IMR-90 (cell line): ENCODE measurements around the gene TIMM44. TPM values are rescaled to one million over a fixed set of nuclear protein-coding genes. Genes with fewer than 3 reads are reported as not detected.

Source experiments
- ATAC-seq: fragments of 200-7000 bp; cut with Tn5 transposase; 2 replicates; pipeline ENCODE4 v1.9.1; 2020; ENCODE audit warnings: low read depth, mild to moderate bottlenecking, moderate library complexity
- BruUV-seq: library from RNA; stranded (reverse); fragments of 400-500 nt; replicated peaks from 2 replicates; lab custom pipeline; 2021; lab: Mats Ljungman, UMichigan
- CTCF ChIA-PET: fragments of 300-600 bp; formaldehyde crosslinking; extraction: SDS; loops from one replicate; lab custom pipeline; 2021; ENCODE audit warnings: antibody characterized with exemption; lab: Yijun Ruan, JAX
- POLR2A ChIA-PET: fragments of 300-600 bp; sonication (Branson Sonifier 250); formaldehyde crosslinking; loops from one replicate; lab custom pipeline; 2022; ENCODE audit warnings: antibody characterized with exemption; ENCODE audit not compliant: unreplicated experiment; lab: Charles Lee
- DNase-seq: peaks from one replicate; pipeline ENCODE4 v3.0.0; 2013
- H2AFZ ChIP-seq: replicated peaks from 2 replicates; pipeline ENCODE3; 2013; ENCODE audit warnings: low read length, mild to moderate bottlenecking; ENCODE audit not compliant: poor library complexity
- H2AK5ac ChIP-seq: 2 replicates; pipeline ENCODE4 v1.6.1; 2013; ENCODE audit warnings: low read depth, low read length, inconsistent platforms
- H2AK9ac ChIP-seq: replicated peaks from 2 replicates; pipeline ENCODE3; 2013; ENCODE audit warnings: mild to moderate bottlenecking, low read depth, low read length, moderate library complexity; ENCODE audit not compliant: poor library complexity
- H2BK120ac ChIP-seq: 2 replicates; pipeline ENCODE4 v1.6.1; 2013; ENCODE audit warnings: low read depth, low read length, inconsistent platforms
- H2BK15ac ChIP-seq: 3 replicates; pipeline ENCODE4 v1.6.1; 2013; ENCODE audit warnings: low read depth, low read length, inconsistent platforms
- H2BK20ac ChIP-seq: 2 replicates; pipeline ENCODE4 v1.6.1; 2013; ENCODE audit warnings: low read depth, mild to moderate bottlenecking, inconsistent platforms, low read length, moderate library complexity
- H2BK5ac ChIP-seq: 2 replicates; pipeline ENCODE4 v1.6.1; 2013; ENCODE audit warnings: mild to moderate bottlenecking, low read depth, low read length, inconsistent platforms; ENCODE audit not compliant: poor library complexity, severe bottlenecking
- H3K14ac ChIP-seq: replicated peaks from 2 replicates; pipeline ENCODE4 v1.6.1; 2013; ENCODE audit warnings: low read depth, low read length, inconsistent platforms
- H3K18ac ChIP-seq: 2 replicates; pipeline ENCODE4 v1.6.1; 2013; ENCODE audit warnings: low read depth, low read length, control low read depth
- H3K23ac ChIP-seq: 2 replicates; pipeline ENCODE4 v1.6.1; 2013; ENCODE audit warnings: low read depth, low read length, inconsistent platforms
- H3K27ac ChIP-seq: 2 replicates; pipeline ENCODE4 v1.5.1; 2013; ENCODE audit warnings: mild to moderate bottlenecking, control low read depth, low read length; ENCODE audit not compliant: insufficient read depth
- H3K27me3 ChIP-seq: 2 replicates; pipeline ENCODE4 v1.6.1; 2013; ENCODE audit warnings: low read length; ENCODE audit not compliant: control insufficient read depth, insufficient read depth
- H3K36me3 ChIP-seq: 2 replicates; pipeline ENCODE4 v1.6.1; 2013; ENCODE audit warnings: low read length, mixed read lengths; ENCODE audit not compliant: control insufficient read depth, insufficient read depth
- H3K4ac ChIP-seq: 2 replicates; pipeline ENCODE4 v1.6.1; 2013; ENCODE audit warnings: low read depth, low read length, inconsistent platforms
- H3K4me1 ChIP-seq: 2 replicates; pipeline ENCODE4 v1.6.1; 2013; ENCODE audit warnings: low read length, mixed read lengths; ENCODE audit not compliant: control insufficient read depth, insufficient read depth
- H3K4me2 ChIP-seq: 2 replicates; pipeline ENCODE4 v1.6.1; 2013; ENCODE audit warnings: low read depth, mild to moderate bottlenecking, control low read depth, low read length, moderate library complexity
- H3K4me3 ChIP-seq: 2 replicates; pipeline ENCODE4 v1.5.1; 2013; ENCODE audit warnings: low read depth, mild to moderate bottlenecking, control low read depth, low read length, moderate library complexity; ENCODE audit not compliant: insufficient read depth
- H3K56ac ChIP-seq: 2 replicates; pipeline ENCODE4 v1.6.1; 2013; ENCODE audit warnings: low read length, inconsistent platforms; ENCODE audit not compliant: insufficient read depth; ENCODE audit errors: extremely low read depth
- H3K79me1 ChIP-seq, 2 experiments: 2 replicates each; pipeline ENCODE4 v1.6.1; 2013; ENCODE audit warnings: low read length in 2 of 2, inconsistent platforms in 1 of 2, low read depth in 1 of 2
- H3K9ac ChIP-seq: 2 replicates; pipeline ENCODE4 v1.6.1; 2013; ENCODE audit warnings: low read depth, low read length, control low read depth
- H3K9me1 ChIP-seq: 2 replicates; pipeline ENCODE4 v1.6.1; 2013; ENCODE audit warnings: low read length, inconsistent platforms; ENCODE audit not compliant: insufficient read depth
- H3K9me3 ChIP-seq: 2 replicates; pipeline ENCODE4 v1.6.1; 2013; ENCODE audit warnings: low read length; ENCODE audit not compliant: control insufficient read depth, insufficient read depth
- H4K20me1 ChIP-seq: 2 replicates; pipeline ENCODE4 v1.6.1; 2013; ENCODE audit warnings: low read length, inconsistent platforms; ENCODE audit not compliant: insufficient read depth
- H4K5ac ChIP-seq: 2 replicates; pipeline ENCODE4 v1.6.1; 2013; ENCODE audit warnings: mild to moderate bottlenecking, low read depth, low read length, control low read depth
- H4K8ac ChIP-seq, 2 experiments: 2 replicates each; pipeline ENCODE4 v1.6.1; 2013; ENCODE audit warnings: low read depth in 2 of 2, low read length in 2 of 2, control low read depth in 1 of 2, inconsistent platforms in 1 of 2
- H4K91ac ChIP-seq: 2 replicates; pipeline ENCODE4 v1.6.1; 2013; ENCODE audit warnings: low read depth, low read length, inconsistent platforms; ENCODE audit not compliant: insufficient read depth
- BHLHE40 ChIP-seq: fragments of 150-350 bp; IDR thresholded peaks from 2 replicates; pipeline ENCODE4 v1.6.1; 2016; ENCODE audit warnings: mild to moderate bottlenecking, low read depth, low read length
- CHD1 ChIP-seq: IDR thresholded peaks from 2 replicates; pipeline ENCODE4 v1.6.1; 2012; ENCODE audit warnings: low read depth, low read length, improper control_type of control experiment
- MXI1 ChIP-seq: IDR thresholded peaks from 2 replicates; pipeline ENCODE4 v1.6.1; 2012; ENCODE audit warnings: low read depth, mild to moderate bottlenecking, low read length, moderate library complexity, borderline replicate concordance
- POLR2A ChIP-seq: IDR thresholded peaks from 2 replicates; pipeline ENCODE4 v1.6.1; 2012; ENCODE audit warnings: mild to moderate bottlenecking, low read depth, low read length
- RFX5 ChIP-seq: IDR thresholded peaks from 2 replicates; pipeline ENCODE4 v1.8.0; 2012; ENCODE audit warnings: low read depth, mild to moderate bottlenecking, low read length, moderate library complexity
- SMC3 ChIP-seq: fragments of 150-350 bp; IDR thresholded peaks from 2 replicates; pipeline ENCODE4 v1.6.1; 2016; ENCODE audit warnings: low read depth, mild to moderate bottlenecking, antibody characterized with exemption, low read length, moderate library complexity
- WGBS, 2 experiments: methylation state at CpG; one replicate each; pipeline versions ENCODE4 v1.1.5 to v1.1.7; 2013; ENCODE audit warnings: missing lambda C conversion rate in 2 of 2; ENCODE audit not compliant: insufficient read length in 1 of 2; ENCODE audit errors: extremely low coverage in 2 of 2; 5-methylcytosine and 5-hydroxymethylcytosine counted together
- dilution Hi-C: fragments of 300-500 bp; cut with HindIII; formaldehyde crosslinking; loops from one replicate; pipeline ENCODE4 v1.14.3; 2018; ENCODE audit warnings: low sequenced_read_pairs; ENCODE audit not compliant: unreplicated experiment
- in situ Hi-C: fragments of 300-500 bp; cut with MboI; formaldehyde crosslinking; loops from 3 replicates; pipeline ENCODE4 v1.14.3; 2019; ENCODE audit warnings: low sequenced_read_pairs, inconsistent platforms, mixed read lengths
- intact Hi-C: fragments of 100-400 bp; cut with micrococcal nuclease; formaldehyde crosslinking; loops from 2 replicates; pipeline ENCODE4 v1.10.0; 2022
- polyA plus RNA-seq, 3 experiments: library from polyadenylated mRNA; depleted of rRNA; stranded (reverse); fragments of >200 nt; gene quantifications; 2 replicates each; pipeline ENCODE4 v1.2.3, GENCODE V29; 2012; ENCODE audit warnings: low replicate concordance in 1 of 3
- total RNA-seq: library from RNA; depleted of rRNA; stranded (reverse); fragments of >200 nt; gene quantifications from 2 replicates; pipeline ENCODE4 v1.2.3, GENCODE V29; 2012

The TIMM44 gene
- total and polyA plus RNA-seq, 2 of the 4 experiments (the other 2 are of a cell fraction), result 37.6 to 52.3 TPM

- 92% methylated on average over 12 of the region's 23 CpGs; no CpG with 5 or more reads in 1 of the 2 experiments for WGBS, 2 experiments
- CTCF ChIA-PET, result no interaction called here
- no peak for DNase-seq
- Histone ChIP-seq H4K91ac (peak overlapping the region; percentile 29; the same call in 1 of the 2 replicates), H2AK9ac (peak overlapping the region; percentile 86), H3K27ac (peak overlapping the region; percentile 95; the same call in 1 of the 2 replicates), H3K36me3 (peaks cover 23% of the 10 kb centered on the region), H3K14ac (no peak overlapping the region), H4K20me1 (peaks cover 15% of the 10 kb centered on the region), H2AFZ (peak overlapping the region; percentile 27), H3K4me2 (no peak overlapping the region), H2BK15ac (peak overlapping the region; percentile 13; the same call in 1 of the 3 replicates), H4K8ac (peak overlapping the region; percentile 3 to 72; a peak in 1 of 4 replicates), H2AK5ac (peak overlapping the region; percentile 90), H3K4me3 (no peak overlapping the region), H3K9me3 (no peaks in the 10 kb centered on the region), H3K4me1 (peaks cover 21% of the 10 kb centered on the region), H3K27me3 (no peaks in the 10 kb centered on the region), H3K79me1 (peaks cover 7 to 14% of the 10 kb centered on the region in 2 experiments; a peak in 2 of 4 replicates), H3K23ac (no peak overlapping the region), H2BK20ac (no peak overlapping the region), H4K5ac (no peak overlapping the region; the same call in 1 of the 2 replicates), H3K9me1 (peaks cover 9% of the 10 kb centered on the region; the same call in 1 of the 2 replicates), H3K9ac (peak overlapping the region; percentile 40), H2BK5ac (peak overlapping the region; percentile 23), H3K18ac (no peak overlapping the region; the same call in 1 of the 2 replicates), H3K4ac (peak overlapping the region; percentile 80), H2BK120ac (peak overlapping the region; percentile 23), H3K56ac (no peak overlapping the region)
- no peak for ATAC-seq
- BruUV-seq, result no TSS peak
- POLR2A ChIA-PET, result interaction anchor here (1.0 kb wide), 1 partner anchor 463 kb away, joined by 5 read pairs; the partner anchor contains the start of gene RAB11B
- TF ChIP-seq CHD1 (no peak), SMC3 (no peak), MXI1 (no peak), POLR2A (no peak), BHLHE40 (no peak), RFX5 (no peak)
- dilution Hi-C loops, result no loop called here
- intact Hi-C loops, result no loop called here
- in situ Hi-C loops, result no loop called here
Measured at GRCh38 chr19:7927605-7928333, 15.7 kb downstream of the TIMM44 start.
